Measurements from ENCODE around the gene MAGI2.

DNA sequence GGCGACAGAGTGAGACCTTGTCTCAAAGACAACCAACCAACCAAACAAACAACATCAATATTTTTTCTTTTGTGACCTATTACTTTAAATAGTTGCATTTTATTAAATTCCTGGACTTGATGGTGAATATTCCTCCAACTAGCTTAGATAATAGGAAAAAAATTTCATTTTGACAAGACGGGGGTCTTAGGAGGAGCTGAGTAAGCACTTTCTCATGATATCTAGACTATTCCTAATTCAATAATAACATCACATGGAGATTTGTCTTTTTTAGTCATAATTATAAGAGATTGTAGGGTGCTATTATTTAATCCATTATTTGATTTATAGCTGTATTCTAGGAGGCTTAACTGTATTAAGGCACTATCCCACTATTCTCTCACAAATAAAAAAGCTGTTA is 952.4 kb downstream of the MAGI2 start:
- TF ChIP-seq, protein P1, sequence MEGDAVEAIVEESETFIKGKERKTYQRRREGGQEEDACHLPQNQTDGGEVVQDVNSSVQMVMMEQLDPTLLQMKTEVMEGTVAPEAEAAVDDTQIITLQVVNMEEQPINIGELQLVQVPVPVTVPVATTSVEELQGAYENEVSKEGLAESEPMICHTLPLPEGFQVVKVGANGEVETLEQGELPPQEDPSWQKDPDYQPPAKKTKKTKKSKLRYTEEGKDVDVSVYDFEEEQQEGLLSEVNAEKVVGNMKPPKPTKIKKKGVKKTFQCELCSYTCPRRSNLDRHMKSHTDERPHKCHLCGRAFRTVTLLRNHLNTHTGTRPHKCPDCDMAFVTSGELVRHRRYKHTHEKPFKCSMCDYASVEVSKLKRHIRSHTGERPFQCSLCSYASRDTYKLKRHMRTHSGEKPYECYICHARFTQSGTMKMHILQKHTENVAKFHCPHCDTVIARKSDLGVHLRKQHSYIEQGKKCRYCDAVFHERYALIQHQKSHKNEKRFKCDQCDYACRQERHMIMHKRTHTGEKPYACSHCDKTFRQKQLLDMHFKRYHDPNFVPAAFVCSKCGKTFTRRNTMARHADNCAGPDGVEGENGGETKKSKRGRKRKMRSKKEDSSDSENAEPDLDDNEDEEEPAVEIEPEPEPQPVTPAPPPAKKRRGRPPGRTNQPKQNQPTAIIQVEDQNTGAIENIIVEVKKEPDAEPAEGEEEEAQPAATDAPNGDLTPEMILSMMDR (conservative IDR thresholded peaks at IDR 0.05; ENCODE audit: low read depth in 2 of 2): no peak
- TF ChIP-seq ZNF331 (CRISPR knock-in tag; IDR thresholded peaks at IDR 0.05; ENCODE audit: low read depth) (no peak), POLR2AphosphoS5 (IDR thresholded peaks at IDR 0.05; ENCODE audit: low read depth) (no peak), EZH2 (IDR thresholded peaks at IDR 0.05; ENCODE audit: low read depth, unreplicated experiment) (no peak), CREB1 (CRISPR knock-in tag; IDR thresholded peaks at IDR 0.05; ENCODE audit: low read depth) (no peak), ZNF114 (CRISPR knock-in tag; IDR thresholded peaks at IDR 0.05) (no peak)
